Muscle of arm (tissue), 14 donors: ENCODE measurements around the gene FBLN5. TPM values are rescaled to one million over a fixed set of nuclear protein-coding genes. Genes with fewer than 3 reads are reported as not detected.
A peak's percentile ranks its signal among the peaks of the same experiment; 100 is the strongest.

ENCODE experiments used
- DNase-seq: peaks from one replicate; pipeline ENCODE4 v3.0.0-alpha.2; 2013
- long read RNA-seq, 11 donors: transcript quantifications; one replicate each; lab custom pipeline, GENCODE V29; 2026
- polyA plus RNA-seq, 12 donors: library from polyadenylated mRNA; unstranded; fragments of 120-200 nt; gene quantifications; one replicate each; pipeline ENCODE4 v1.2.1, GENCODE V29; 2013; ENCODE audit not compliant: insufficient read length in 12 of 12

FBLN5 gene, protein sequence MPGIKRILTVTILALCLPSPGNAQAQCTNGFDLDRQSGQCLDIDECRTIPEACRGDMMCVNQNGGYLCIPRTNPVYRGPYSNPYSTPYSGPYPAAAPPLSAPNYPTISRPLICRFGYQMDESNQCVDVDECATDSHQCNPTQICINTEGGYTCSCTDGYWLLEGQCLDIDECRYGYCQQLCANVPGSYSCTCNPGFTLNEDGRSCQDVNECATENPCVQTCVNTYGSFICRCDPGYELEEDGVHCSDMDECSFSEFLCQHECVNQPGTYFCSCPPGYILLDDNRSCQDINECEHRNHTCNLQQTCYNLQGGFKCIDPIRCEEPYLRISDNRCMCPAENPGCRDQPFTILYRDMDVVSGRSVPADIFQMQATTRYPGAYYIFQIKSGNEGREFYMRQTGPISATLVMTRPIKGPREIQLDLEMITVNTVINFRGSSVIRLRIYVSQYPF
- polyA plus RNA-seq, result 100 to 1,000 TPM in 3 of 12 donors, 10 to 100 TPM in 8, not detected in 1; 72.2 to 129 (median 86.7) TPM
- long read RNA-seq, donor 1, transcript FBLN5-202 (11 exons, 2,123 nt), result major isoform, 5 of 29 reads
- long read RNA-seq, donor 1, partial matches to known transcripts, result 23 of 29 reads
- long read RNA-seq, donor 1, other reads (novel, unspliced or antisense), result 0 of 29 reads
- long read RNA-seq, donor 2, transcript FBLN5-202 (11 exons, 2,123 nt), result major isoform, 30 of 58 reads
- long read RNA-seq, donor 2, partial matches to known transcripts, result 26 of 58 reads
- long read RNA-seq, donor 2, other reads (novel, unspliced or antisense), result 0 of 58 reads
- long read RNA-seq, donor 3, transcript FBLN5-202 (11 exons, 2,123 nt), result major isoform, 6 of 13 reads
- long read RNA-seq, donor 3, partial matches to known transcripts, result 6 of 13 reads
- long read RNA-seq, donor 3, other reads (novel, unspliced or antisense), result 0 of 13 reads
- long read RNA-seq, donor 4, transcript FBLN5-202 (11 exons, 2,123 nt), result major isoform, 5 of 10 reads
- long read RNA-seq, donor 4, partial matches to known transcripts, result 5 of 10 reads
- long read RNA-seq, donor 4, other reads (novel, unspliced or antisense), result 0 of 10 reads
- long read RNA-seq, donor 5, transcript FBLN5-202 (11 exons, 2,123 nt), result major isoform, 18 of 31 reads
- long read RNA-seq, donor 5, partial matches to known transcripts, result 13 of 31 reads
- long read RNA-seq, donor 5, other reads (novel, unspliced or antisense), result 0 of 31 reads
- long read RNA-seq, donor 6, transcript FBLN5-202 (11 exons, 2,123 nt), result major isoform, 6 of 13 reads
- long read RNA-seq, donor 6, partial matches to known transcripts, result 6 of 13 reads
- long read RNA-seq, donor 6, other reads (novel, unspliced or antisense), result 0 of 13 reads
- long read RNA-seq, donor 7, transcript FBLN5-202 (11 exons, 2,123 nt), result major isoform, 10 of 12 reads
- long read RNA-seq, donor 7, partial matches to known transcripts, result 0 of 12 reads
- long read RNA-seq, donor 7, other reads (novel, unspliced or antisense), result 0 of 12 reads
- long read RNA-seq, donor 8, transcript FBLN5-202 (11 exons, 2,123 nt), result major isoform, 13 of 31 reads
- long read RNA-seq, donor 8, transcript FBLN5-205 (11 exons, 1,875 nt), result minor isoform, 5 of 31 reads
- long read RNA-seq, donor 8, partial matches to known transcripts, result 13 of 31 reads
- long read RNA-seq, donor 8, other reads (novel, unspliced or antisense), result 0 of 31 reads
- long read RNA-seq, donor 9, transcript FBLN5-202 (11 exons, 2,123 nt), result major isoform, 6 of 28 reads
- long read RNA-seq, donor 9, partial matches to known transcripts, result 21 of 28 reads
- long read RNA-seq, donor 9, other reads (novel, unspliced or antisense), result 0 of 28 reads
- long read RNA-seq, donor 10, transcript FBLN5-202 (11 exons, 2,123 nt), result major isoform, 10 of 23 reads
- long read RNA-seq, donor 10, partial matches to known transcripts, result 11 of 23 reads
- long read RNA-seq, donor 10, other reads (novel, unspliced or antisense), result 0 of 23 reads
- long read RNA-seq, donor 11, transcript FBLN5-202 (11 exons, 2,123 nt), result major isoform, 18 of 55 reads
- long read RNA-seq, donor 11, partial matches to known transcripts, result 34 of 55 reads
- long read RNA-seq, donor 11, other reads (novel, unspliced or antisense), result 0 of 55 reads

DNA sequence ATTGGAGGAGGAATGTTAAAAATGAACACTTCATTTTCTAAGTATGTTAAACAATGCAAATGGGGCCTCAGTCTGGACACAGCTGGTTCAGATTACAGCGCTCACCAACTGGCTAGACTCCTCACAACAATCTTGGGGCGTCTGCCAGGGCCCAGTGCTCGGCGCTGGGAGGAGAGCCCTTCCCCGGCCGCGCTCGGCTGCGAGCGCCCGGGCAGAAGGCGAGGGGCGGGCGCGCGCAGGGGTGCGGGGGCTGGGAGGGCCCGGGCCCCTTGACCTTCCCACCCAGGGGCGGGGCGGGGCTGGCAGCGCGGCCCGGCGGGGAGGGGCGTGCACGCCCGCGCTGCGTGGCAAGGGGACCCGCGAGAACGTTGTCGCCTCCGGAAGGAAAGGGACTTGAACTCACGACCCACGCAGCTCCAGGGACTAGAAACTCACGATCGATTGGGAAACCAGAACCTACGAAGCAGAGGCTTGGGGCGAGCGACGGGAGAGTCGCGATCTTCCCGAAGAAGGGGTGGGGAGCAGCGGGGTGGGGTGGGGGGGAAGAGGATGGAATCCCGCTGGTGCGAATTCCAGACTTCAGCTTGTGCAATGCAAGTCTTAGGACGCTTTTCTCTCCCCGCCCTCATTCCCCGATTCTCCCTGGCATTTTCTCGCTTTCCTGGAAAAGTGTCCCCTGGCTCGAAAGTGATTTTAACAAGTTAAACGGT is at the start of gene FBLN5:
Gene FBLN5 (minus strand): TSS at position 220 of the 710 bp plus-strand sequence. CDS start 465 bp downstream, outside the sequence.
- DNase-seq, result peak; percentile 84

- peak; percentile 57 for DNase-seq
Observed at GRCh38 chr14:91996948-91997371, 49.5 kb upstream of the FBLN5 start.

DNA sequence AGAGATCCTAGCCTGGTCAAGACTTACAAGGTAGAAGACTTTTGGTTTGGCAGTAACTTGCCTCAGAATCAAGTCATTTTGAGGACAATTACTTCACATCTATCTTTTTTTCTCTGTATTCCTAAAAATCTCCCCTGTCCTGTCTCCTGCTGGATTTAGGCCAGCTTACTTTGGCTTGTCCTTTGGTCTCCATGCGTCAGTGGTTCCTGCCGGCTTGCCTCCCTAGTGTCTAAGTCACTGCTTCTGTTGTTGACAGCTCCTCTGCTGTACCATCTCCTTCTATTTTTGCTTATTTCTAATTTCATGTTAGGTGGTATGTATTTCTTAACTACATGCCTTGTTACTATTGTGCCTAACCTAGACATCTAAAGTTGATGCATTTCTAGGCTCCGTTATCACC is 39.7 kb upstream of the FBLN5 start:
- no peak for DNase-seq

DNA sequence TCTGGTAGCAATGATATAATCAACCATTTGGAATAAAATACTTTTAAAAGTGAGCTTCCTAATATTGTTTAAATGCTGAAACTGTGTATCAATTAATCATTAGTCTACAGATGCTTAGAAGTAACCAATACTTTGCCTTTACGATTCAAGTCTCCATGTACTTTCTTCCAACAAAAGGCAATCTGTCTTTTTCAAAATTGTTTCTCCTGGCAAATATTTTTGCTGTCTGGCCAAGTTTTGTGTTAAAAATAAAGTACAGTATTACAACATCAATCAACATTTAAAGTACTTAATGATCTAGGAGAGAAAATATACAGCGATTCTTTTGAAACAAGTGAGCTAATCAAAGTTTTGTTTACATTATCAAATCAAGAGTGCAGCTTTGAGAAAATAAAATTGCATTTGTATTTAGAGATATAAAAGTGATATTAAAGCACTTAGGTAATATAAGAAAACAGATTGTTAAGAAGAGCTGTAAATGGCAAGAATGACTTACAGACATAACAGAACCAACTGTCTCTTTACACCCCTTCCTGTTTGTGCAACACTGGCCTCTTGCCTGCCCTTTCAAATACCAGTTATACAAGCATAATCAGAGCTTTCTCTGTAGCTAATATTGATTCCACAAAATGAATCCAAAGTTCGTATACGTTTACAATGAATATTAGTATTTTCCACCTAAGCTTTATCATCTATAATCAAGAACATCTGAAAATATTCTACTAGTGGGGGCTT is 38.2 kb upstream of the FBLN5 start:
- no peak for DNase-seq

DNA sequence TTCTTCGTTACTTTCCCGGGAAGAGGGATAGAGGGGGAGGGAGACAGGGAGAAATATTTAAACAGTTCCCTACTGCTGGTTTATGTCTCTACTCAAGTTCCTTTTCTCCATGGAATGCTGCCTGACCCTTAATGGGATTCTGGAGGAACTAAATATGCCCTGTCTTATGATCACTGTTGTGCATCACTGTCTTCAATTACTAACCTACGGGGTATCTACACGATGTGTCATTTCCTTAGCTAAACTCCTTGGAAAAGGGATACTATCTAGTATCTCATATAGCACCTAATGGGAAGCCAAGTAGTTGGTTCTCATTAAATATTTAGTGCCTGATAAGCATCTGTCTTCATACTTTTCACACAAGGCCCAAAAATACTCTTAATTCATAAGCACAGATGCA is 37.5 kb upstream of the FBLN5 start:
- no peak for DNase-seq

GRCh38 chr14:91983588-91983987 is 36.1 kb upstream of the FBLN5 start:
- no peak for DNase-seq

- no peak for DNase-seq
Observed at GRCh38 chr14:91980157-91980556, 32.7 kb upstream of the FBLN5 start.

DNA sequence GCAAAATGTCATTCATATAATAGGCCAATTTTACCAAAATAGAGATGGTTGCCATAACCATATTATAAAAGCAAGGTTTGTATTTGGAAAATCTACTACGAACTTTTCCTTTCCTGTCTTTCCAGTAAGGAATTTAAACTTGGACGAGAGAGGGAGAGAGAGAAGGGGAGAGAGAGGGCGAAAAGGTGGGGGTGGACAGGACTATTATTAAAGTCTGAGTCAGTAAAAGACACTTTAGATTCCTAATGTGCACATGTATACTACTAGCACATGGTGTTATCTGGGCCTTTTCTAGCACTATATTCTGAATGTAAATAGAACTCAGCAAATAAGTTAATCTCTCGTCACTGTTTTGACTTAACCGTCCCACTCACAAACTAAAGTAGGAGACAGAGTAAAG is 30.4 kb upstream of the FBLN5 start:
- no peak for DNase-seq

DNA sequence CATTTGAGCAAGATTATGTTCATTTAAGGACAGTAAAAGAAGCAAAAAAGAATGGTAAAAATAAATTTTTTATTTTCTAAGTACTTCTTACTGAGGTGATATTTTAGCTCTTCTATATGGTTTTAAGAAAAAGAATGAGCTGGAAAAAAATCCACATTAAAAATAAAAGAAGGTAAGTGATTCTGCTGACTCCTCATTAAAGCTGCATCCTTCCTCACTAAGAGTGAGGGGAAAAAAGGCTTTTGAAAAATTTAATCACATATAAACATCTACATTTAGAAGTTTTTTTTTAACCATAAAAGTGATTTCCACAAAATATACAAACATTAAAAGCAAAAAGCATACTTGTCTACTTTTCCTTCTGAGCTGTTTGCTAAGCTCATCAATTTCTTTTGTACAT is 28.3 kb upstream of the FBLN5 start:
- DNase-seq, result no peak

- DNase-seq, result no peak
Observed at GRCh38 chr14:91971188-91971778, 23.8 kb upstream of the FBLN5 start.

GRCh38 chr14:91968280-91968679 is 20.8 kb upstream of the FBLN5 start:
- no peak for DNase-seq

- no peak for DNase-seq
Observed at GRCh38 chr14:91964724-91965123, 17.2 kb upstream of the FBLN5 start.

GRCh38 chr14:91964011-91964410 is 16.5 kb upstream of the FBLN5 start:
- no peak for DNase-seq

GRCh38 chr14:91963465-91963864 is 16.0 kb upstream of the FBLN5 start:
- DNase-seq, result no peak

DNA sequence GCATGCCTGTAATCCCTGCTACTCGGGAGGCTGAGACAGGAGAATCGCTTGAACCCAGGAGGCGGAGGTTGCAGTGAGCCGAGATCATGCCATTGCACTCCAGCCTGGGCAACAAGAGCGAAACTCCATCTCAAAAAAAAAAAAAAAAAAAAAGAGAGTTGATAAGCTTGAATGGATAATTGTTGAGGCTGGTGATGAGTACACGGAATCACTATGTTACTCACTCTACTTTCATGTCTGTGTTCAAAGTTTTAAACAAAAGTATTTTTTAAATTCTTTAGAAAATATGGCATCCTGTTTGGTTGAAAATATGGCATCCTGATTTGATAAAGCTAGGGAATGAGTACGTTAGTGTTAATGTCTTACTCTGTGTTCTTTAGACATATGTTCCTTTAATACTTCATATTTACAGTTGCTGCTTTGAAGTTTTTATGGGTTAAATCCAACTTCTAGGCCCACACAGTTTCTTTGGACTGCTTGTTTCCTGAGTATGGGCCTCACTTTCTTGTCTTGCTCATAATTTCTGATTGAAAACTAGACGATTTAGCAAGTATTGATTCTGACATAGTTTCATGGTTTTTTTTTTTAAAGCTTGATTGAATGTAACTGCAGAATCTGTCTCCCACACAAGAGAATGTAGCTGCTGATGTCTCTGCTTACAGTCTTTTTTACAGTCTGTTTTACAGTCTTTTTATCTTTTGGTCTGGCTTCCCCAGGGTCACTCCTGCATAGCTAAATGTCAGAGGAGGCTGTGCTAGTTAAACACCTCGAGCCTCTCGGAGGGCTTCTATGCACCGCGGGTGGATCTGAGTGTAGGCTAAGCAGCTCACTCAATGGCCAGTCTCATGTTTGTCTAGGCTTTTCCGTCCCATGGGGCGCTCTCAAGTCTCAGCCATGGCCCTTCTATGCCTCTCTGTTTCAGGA is 14.1 kb upstream of the FBLN5 start:
- DNase-seq, result no peak

DNA sequence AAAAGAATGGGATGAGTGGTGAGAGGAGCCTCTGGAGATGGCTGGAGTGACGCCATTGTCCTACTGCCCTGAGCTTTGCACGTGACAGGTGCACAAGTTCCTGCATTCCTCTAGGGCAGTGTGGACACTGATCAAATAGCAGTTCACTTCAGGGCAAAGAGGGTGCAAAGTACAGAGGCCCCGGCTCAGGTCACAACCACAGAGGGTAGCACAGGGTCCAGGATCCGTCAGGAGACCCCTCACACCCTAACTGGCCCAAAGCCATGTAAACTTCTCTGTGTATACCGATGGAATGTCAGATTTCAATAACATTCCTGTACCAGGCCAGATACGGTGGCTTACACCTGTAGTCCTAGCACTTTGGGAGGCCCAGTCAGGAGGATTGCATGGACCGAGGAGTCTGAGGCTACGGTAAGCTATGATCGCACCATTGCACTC is 10.4 kb upstream of the FBLN5 start:
- DNase-seq, result no peak

DNA sequence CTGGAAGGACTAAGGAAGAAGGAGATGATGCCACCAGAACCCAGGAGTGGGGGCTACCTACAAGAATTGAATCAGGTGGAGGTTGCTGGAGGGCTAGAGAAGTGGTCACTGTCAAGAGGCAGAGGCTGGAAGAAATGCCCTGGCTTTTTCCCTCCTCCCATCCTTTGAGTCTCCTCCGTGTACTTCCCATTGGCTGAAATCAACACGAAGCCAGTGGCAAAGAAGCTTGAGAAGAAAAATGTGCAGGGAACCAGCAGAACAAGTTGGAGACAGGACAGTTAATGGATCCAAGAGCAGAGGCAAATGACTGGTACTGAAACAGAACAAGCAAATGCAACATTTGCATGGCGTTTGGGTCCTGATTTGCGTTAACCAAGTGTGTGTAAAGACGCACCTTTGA is 9.1 kb upstream of the FBLN5 start:
- no peak for DNase-seq
